Measurements from ENCODE around the gene P3H2.
"Not testable (repeated sequence)": the region's sequence is repeated elsewhere in the genome, so short reads cannot be mapped to it uniquely, and the experiment has no call there.

Gene P3H2

DNA sequence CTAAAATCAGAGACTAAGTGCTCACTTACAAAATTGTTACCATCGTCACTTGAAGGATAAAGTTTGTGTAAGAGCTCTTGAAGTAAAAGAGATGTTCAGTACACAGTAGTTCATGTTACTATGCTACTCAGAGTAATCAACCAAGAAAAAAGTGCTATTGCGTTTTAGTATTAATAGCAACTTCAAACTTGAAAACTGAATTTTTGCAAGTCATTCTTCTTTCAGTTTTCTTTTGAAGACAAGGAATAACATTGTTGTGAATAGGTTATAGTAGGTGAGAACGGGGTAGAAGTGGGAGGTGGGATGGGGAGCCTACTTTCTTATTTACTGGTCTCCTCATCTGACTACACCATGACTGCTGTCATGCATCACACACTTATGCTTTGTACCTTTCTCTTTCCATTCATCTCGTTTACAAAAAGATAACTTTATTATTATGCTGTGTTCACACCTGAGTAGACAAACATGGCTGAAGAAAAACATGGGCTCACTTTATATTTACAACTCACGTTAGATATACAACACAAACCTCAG lies 39.3 kb upstream of the P3H2 start:
- H3K27me3 ChIP-seq (ENCODE audit: insufficient read depth, low read length, poor library complexity), result no peaks in the 10 kb centered on the region
- H3K9ac ChIP-seq (ENCODE audit: low read depth, low read length), result no peak overlapping the region
- H3K4me1 ChIP-seq (ENCODE audit: insufficient read depth, low read length), result no peaks in the 10 kb centered on the region
- H3K27ac ChIP-seq (ENCODE audit: low read length), result no peak overlapping the region
- H4K20me1 ChIP-seq (ENCODE audit: insufficient read depth, low read length), result no peaks in the 10 kb centered on the region
- no peaks in the 10 kb centered on the region for H3K9me3 ChIP-seq (ENCODE audit: insufficient read depth, low read length, severe bottlenecking)
- TF ChIP-seq, protein P1, sequence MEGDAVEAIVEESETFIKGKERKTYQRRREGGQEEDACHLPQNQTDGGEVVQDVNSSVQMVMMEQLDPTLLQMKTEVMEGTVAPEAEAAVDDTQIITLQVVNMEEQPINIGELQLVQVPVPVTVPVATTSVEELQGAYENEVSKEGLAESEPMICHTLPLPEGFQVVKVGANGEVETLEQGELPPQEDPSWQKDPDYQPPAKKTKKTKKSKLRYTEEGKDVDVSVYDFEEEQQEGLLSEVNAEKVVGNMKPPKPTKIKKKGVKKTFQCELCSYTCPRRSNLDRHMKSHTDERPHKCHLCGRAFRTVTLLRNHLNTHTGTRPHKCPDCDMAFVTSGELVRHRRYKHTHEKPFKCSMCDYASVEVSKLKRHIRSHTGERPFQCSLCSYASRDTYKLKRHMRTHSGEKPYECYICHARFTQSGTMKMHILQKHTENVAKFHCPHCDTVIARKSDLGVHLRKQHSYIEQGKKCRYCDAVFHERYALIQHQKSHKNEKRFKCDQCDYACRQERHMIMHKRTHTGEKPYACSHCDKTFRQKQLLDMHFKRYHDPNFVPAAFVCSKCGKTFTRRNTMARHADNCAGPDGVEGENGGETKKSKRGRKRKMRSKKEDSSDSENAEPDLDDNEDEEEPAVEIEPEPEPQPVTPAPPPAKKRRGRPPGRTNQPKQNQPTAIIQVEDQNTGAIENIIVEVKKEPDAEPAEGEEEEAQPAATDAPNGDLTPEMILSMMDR (IDR thresholded peaks at IDR 0.05; ENCODE audit: borderline replicate concordance, extremely low read depth, low read length, poor library complexity, severe bottlenecking), result no peak
- TF ChIP-seq EZH2 (IDR thresholded peaks at IDR 0.05; ENCODE audit: borderline replicate concordance, low read depth, low read length, severe bottlenecking), result no peak
- H3K36me3 ChIP-seq (ENCODE audit: insufficient read depth, low read length), result no peaks in the 10 kb centered on the region
- DNase-seq (no peak), ATAC-seq (ENCODE audit: insufficient read depth, low read depth) (no peak)
- H3K79me2 ChIP-seq (ENCODE audit: insufficient read depth, low read length), result no peaks in the 10 kb centered on the region
- H3K4me2 ChIP-seq (ENCODE audit: insufficient read depth, low read length), result no peak overlapping the region
- H2AFZ ChIP-seq (ENCODE audit: low read depth, low read length), result no peak overlapping the region
- H3K4me3 ChIP-seq (ENCODE audit: low read depth in 1 of 2, low read length in 2 of 2), result no peak overlapping the region

DNA sequence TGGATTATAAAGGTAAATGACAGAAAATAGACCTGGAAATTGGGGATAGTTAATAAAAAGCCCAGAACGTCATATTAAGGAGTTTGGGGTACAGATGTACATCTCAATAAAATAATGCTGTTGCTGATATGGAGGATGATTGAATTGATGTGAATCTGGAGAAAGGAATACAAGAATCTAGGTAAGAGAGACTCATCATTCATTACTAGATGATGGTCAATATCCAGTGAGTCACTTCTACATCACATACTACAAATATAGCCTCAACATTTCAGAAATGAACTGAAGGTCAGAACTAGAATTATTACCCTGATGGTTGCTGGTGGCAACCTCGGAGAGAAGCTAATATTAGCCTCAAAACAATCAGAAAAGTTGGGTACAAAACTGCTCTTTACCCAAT lies 37.6 kb upstream of the P3H2 start:
- H3K9ac ChIP-seq (ENCODE audit: low read depth, low read length), result no peak overlapping the region
- ATAC-seq (ENCODE audit: insufficient read depth, low read depth), result no peak
- H3K36me3 ChIP-seq (ENCODE audit: insufficient read depth, low read length), result no peaks in the 10 kb centered on the region

DNA sequence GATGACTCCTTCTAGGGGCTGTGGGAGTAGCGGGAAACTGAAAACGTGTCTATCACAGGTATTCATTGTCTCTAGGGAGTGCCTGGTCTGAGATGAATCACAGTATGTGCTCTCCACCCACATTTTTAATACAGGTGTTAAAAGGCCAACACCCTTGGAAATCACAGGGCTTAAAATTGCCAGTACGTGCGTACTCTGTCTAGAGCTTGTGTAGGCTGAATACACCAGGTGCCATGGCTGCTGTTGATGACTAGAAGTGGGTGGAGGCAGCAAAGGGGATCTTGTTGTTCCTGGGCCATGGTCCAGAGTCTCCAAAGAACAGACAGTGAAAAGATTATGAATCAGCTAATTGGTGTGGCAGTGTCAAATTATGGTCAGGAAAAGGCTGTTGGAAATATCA lies 35.1 kb upstream of the P3H2 start:
- Histone ChIP-seq H3K4me2 (ENCODE audit: insufficient read depth, low read length) (no peak overlapping the region), H3K27ac (ENCODE audit: low read length) (no peak overlapping the region), H3K4me1 (ENCODE audit: insufficient read depth, low read length) (no peaks in the 10 kb centered on the region), H3K9ac (ENCODE audit: low read depth, low read length) (no peak overlapping the region), H3K79me2 (ENCODE audit: insufficient read depth, low read length) (no peaks in the 10 kb centered on the region), H4K20me1 (ENCODE audit: insufficient read depth, low read length) (no peaks in the 10 kb centered on the region), H3K27me3 (ENCODE audit: insufficient read depth, low read length, poor library complexity) (no peaks in the 10 kb centered on the region), H3K36me3 (ENCODE audit: insufficient read depth, low read length) (no peaks in the 10 kb centered on the region), H2AFZ (ENCODE audit: low read depth, low read length) (no peak overlapping the region), H3K4me3 (ENCODE audit: low read depth in 1 of 2, low read length in 2 of 2) (no peak overlapping the region), H3K9me3 (ENCODE audit: insufficient read depth, low read length, severe bottlenecking) (no peaks in the 10 kb centered on the region)
- no peak for DNase-seq
- no peak for ATAC-seq (ENCODE audit: insufficient read depth, low read depth)
- TF ChIP-seq EZH2 (IDR thresholded peaks at IDR 0.05; ENCODE audit: borderline replicate concordance, low read depth, low read length, severe bottlenecking), result no peak
- TF ChIP-seq, protein P1 (IDR thresholded peaks at IDR 0.05; ENCODE audit: borderline replicate concordance, extremely low read depth, low read length, poor library complexity, severe bottlenecking), result no peak

More for the DNA sequence above, 37.6 kb upstream of the P3H2 start:
- TF ChIP-seq, protein P1 (IDR thresholded peaks at IDR 0.05; ENCODE audit: borderline replicate concordance, extremely low read depth, low read length, poor library complexity, severe bottlenecking), result no peak
- TF ChIP-seq EZH2 (IDR thresholded peaks at IDR 0.05; ENCODE audit: borderline replicate concordance, low read depth, low read length, severe bottlenecking), result no peak
- no peaks in the 10 kb centered on the region for H3K79me2 ChIP-seq (ENCODE audit: insufficient read depth, low read length)
- no peak for DNase-seq
- H3K27me3 ChIP-seq (ENCODE audit: insufficient read depth, low read length, poor library complexity), result no peaks in the 10 kb centered on the region
- H3K4me1 ChIP-seq (ENCODE audit: insufficient read depth, low read length), result no peaks in the 10 kb centered on the region
- no peak overlapping the region for H2AFZ ChIP-seq (ENCODE audit: low read depth, low read length)
- no peak overlapping the region for H3K27ac ChIP-seq (ENCODE audit: low read length)
- no peaks in the 10 kb centered on the region for H3K9me3 ChIP-seq (ENCODE audit: insufficient read depth, low read length, severe bottlenecking)
- no peaks in the 10 kb centered on the region for H4K20me1 ChIP-seq (ENCODE audit: insufficient read depth, low read length)
- no peak overlapping the region for H3K4me3 ChIP-seq (ENCODE audit: low read depth in 1 of 2, low read length in 2 of 2)
- H3K4me2 ChIP-seq (ENCODE audit: insufficient read depth, low read length), result no peak overlapping the region

DNA sequence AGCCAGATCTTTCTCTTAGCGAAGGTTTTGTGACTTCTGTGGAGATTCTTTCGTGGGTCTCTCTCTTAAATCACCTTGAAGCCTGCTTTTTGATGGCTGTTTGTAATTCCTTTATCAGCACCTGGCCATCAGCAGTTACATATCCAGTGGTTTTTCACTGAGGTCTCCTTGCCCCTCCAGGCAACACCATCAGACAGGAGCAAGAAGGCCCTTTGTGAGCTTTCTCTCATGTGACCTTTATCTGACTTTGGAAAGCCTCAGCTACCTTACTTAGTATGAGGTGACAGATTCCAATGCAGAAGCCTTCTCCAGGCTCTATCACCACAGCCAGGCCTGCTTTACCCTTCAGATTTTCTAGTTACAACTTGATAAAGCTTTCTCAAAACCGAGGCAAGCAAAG lies 30.0 kb upstream of the P3H2 start:
- H3K9me3 ChIP-seq (ENCODE audit: insufficient read depth, low read length, severe bottlenecking), result no peaks in the 10 kb centered on the region
- no peak overlapping the region for H3K9ac ChIP-seq (ENCODE audit: low read depth, low read length)
- H3K4me3 ChIP-seq (ENCODE audit: low read depth in 1 of 2, low read length in 2 of 2), result no peak overlapping the region
- H2AFZ ChIP-seq (ENCODE audit: low read depth, low read length), result no peak overlapping the region
- H3K36me3 ChIP-seq (ENCODE audit: insufficient read depth, low read length), result no peaks in the 10 kb centered on the region
- ATAC-seq (ENCODE audit: insufficient read depth, low read depth), result no peak
- no peaks in the 10 kb centered on the region for H3K4me1 ChIP-seq (ENCODE audit: insufficient read depth, low read length)
- no peak for DNase-seq
- no peaks in the 10 kb centered on the region for H3K27me3 ChIP-seq (ENCODE audit: insufficient read depth, low read length, poor library complexity)
- no peak for TF ChIP-seq EZH2 (IDR thresholded peaks at IDR 0.05; ENCODE audit: borderline replicate concordance, low read depth, low read length, severe bottlenecking)
- TF ChIP-seq, protein P1 (IDR thresholded peaks at IDR 0.05; ENCODE audit: borderline replicate concordance, extremely low read depth, low read length, poor library complexity, severe bottlenecking), result no peak
- H4K20me1 ChIP-seq (ENCODE audit: insufficient read depth, low read length), result no peaks in the 10 kb centered on the region
- H3K79me2 ChIP-seq (ENCODE audit: insufficient read depth, low read length), result no peaks in the 10 kb centered on the region
- no peak overlapping the region for H3K27ac ChIP-seq (ENCODE audit: low read length)
- no peak overlapping the region for H3K4me2 ChIP-seq (ENCODE audit: insufficient read depth, low read length)

DNA sequence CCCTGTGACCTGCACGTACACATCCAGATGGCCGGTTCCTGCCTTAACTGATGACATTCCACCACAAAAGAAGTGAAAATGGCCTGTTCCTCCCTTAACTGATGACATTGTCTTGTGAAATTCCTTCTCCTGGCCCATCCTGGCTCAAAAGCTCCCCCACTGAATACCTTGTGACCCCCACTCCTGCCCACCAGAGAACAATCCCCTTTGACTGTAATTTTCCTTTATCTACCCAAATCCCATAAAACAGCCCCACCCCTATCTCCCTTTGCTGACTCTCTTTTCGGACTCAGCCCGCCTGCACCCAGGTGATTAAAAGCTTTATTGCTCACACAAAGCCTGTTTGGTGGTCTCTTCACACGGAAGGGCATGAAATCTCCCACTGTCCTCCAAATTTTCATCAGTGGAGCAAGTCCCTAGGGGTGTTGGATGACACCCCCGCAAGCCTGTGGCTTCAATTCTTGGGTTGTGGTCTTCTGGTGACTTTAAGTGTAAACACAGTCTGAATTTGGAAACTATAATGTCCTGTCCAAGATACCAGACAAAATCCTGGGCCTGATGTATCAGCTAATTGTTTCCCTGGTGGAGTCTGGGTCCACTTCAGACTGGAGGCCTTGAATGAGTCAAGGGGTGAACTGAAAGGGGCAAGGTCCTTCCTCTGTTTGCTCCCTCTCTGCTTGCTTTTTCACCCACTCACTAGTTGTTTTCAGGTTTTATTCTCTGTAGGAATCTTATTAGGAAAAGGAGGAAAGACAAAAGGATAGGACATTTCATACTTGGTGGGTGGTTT lies 29.3 kb upstream of the P3H2 start:
- not testable (repeated sequence) for H3K9me3 ChIP-seq (ENCODE audit: insufficient read depth, low read length, severe bottlenecking); H3K36me3 ChIP-seq (ENCODE audit: insufficient read depth, low read length); H3K79me2 ChIP-seq (ENCODE audit: insufficient read depth, low read length); H4K20me1 ChIP-seq (ENCODE audit: insufficient read depth, low read length); DNase-seq; H3K4me3 ChIP-seq (ENCODE audit: low read depth in 1 of 2, low read length in 2 of 2); ATAC-seq (ENCODE audit: insufficient read depth, low read depth); H2AFZ ChIP-seq (ENCODE audit: low read depth, low read length); H3K27me3 ChIP-seq (ENCODE audit: insufficient read depth, low read length, poor library complexity); H3K9ac ChIP-seq (ENCODE audit: low read depth, low read length); H3K4me1 ChIP-seq (ENCODE audit: insufficient read depth, low read length); H3K4me2 ChIP-seq (ENCODE audit: insufficient read depth, low read length); H3K27ac ChIP-seq (ENCODE audit: low read length)
